ENCODE results near the gene FANK1. TPM values are rescaled to one million over a fixed set of nuclear protein-coding genes. Genes with fewer than 3 reads are reported as not detected.
"Not testable (repeated sequence)": the region's sequence is repeated elsewhere in the genome, so short reads cannot be mapped to it uniquely, and the experiment has no call there.

The FANK1 gene
- polyA plus RNA-seq, 4 donors = 2.5 to 11.4 (median 8.3) TPM

- no peak for DNase-seq (ENCODE audit: low read depth in 4 of 4, low spot score in 3 of 4)
Measured at GRCh38 chr10:125926247-125926646, 29.9 kb downstream of the FANK1 start.

GRCh38 chr10:125927265-125927664, 30.9 kb downstream of the FANK1 start:
- not testable (repeated sequence) for DNase-seq (ENCODE audit: low read depth in 4 of 4, low spot score in 3 of 4)

GRCh38 chr10:125928928-125929585, 32.7 kb downstream of the FANK1 start:
- DNase-seq (ENCODE audit: low read depth in 4 of 4, low spot score in 3 of 4) = no peak

GRCh38 chr10:125929618-125930017, 33.3 kb downstream of the FANK1 start:
- no peak for DNase-seq (ENCODE audit: low read depth in 4 of 4, low spot score in 3 of 4)

GRCh38 chr10:125933693-125934092, 37.3 kb downstream of the FANK1 start:
- no peak for DNase-seq (ENCODE audit: low read depth in 4 of 4, low spot score in 3 of 4)

GRCh38 chr10:125936331-125936730, 40.0 kb downstream of the FANK1 start:
- no peak for DNase-seq (ENCODE audit: low read depth in 4 of 4, low spot score in 3 of 4)

GRCh38 chr10:125940515-125940914, 44.2 kb downstream of the FANK1 start:
- DNase-seq (ENCODE audit: low read depth in 4 of 4, low spot score in 3 of 4) = no peak

GRCh38 chr10:125951290-125951689, 54.9 kb downstream of the FANK1 start:
- no peak for DNase-seq (ENCODE audit: low read depth in 4 of 4, low spot score in 3 of 4)

GRCh38 chr10:125953778-125954385, 57.5 kb downstream of the FANK1 start:
- DNase-seq (ENCODE audit: low read depth in 4 of 4, low spot score in 3 of 4) = no peak

GRCh38 chr10:125955766-125956165, 59.4 kb downstream of the FANK1 start:
- no peak for DNase-seq (ENCODE audit: low read depth in 4 of 4, low spot score in 3 of 4)

- DNase-seq (ENCODE audit: low read depth in 4 of 4, low spot score in 3 of 4) = no peak
Measured at GRCh38 chr10:125961743-125962142, 65.4 kb downstream of the FANK1 start.

GRCh38 chr10:125962200-125962599, 65.8 kb downstream of the FANK1 start:
- DNase-seq (ENCODE audit: low read depth in 4 of 4, low spot score in 3 of 4) = no peak

GRCh38 chr10:125964558-125964957, 68.2 kb downstream of the FANK1 start:
- no peak for DNase-seq (ENCODE audit: low read depth in 4 of 4, low spot score in 3 of 4)

GRCh38 chr10:125967533-125967932, 71.2 kb downstream of the FANK1 start:
- DNase-seq (ENCODE audit: low read depth in 4 of 4, low spot score in 3 of 4) = no peak

GRCh38 chr10:125970077-125970630, 73.8 kb downstream of the FANK1 start:
- not testable (repeated sequence) for DNase-seq (ENCODE audit: low read depth in 4 of 4, low spot score in 3 of 4)

- DNase-seq (ENCODE audit: low read depth in 4 of 4, low spot score in 3 of 4) = no peak
Measured at GRCh38 chr10:125976960-125977605, 80.7 kb downstream of the FANK1 start.

GRCh38 chr10:125979976-125980375, 83.6 kb downstream of the FANK1 start:
- no peak for DNase-seq (ENCODE audit: low read depth in 4 of 4, low spot score in 3 of 4)

- DNase-seq (ENCODE audit: low read depth in 4 of 4, low spot score in 3 of 4) = no peak
Measured at GRCh38 chr10:125980521-125981035, 84.2 kb downstream of the FANK1 start.

- DNase-seq (ENCODE audit: low read depth in 4 of 4, low spot score in 3 of 4) = peak; percentile 51 to 68 (median 60)
Measured at GRCh38 chr10:125982260-125982948, 86.0 kb downstream of the FANK1 start.

- DNase-seq (ENCODE audit: low read depth in 4 of 4, low spot score in 3 of 4) = no peak
Measured at GRCh38 chr10:125983161-125983560, 86.8 kb downstream of the FANK1 start.

- no peak for DNase-seq (ENCODE audit: low read depth in 4 of 4, low spot score in 3 of 4)
Measured at GRCh38 chr10:125983656-125984055, 87.3 kb downstream of the FANK1 start.
